ENCODE results near the gene GALR1. TPM values are rescaled to one million over a fixed set of nuclear protein-coding genes. Genes with fewer than 3 reads are reported as not detected.

The GALR1 gene
- total RNA-seq, 1 donor from 2014 or later = 2.9 TPM

DNA sequence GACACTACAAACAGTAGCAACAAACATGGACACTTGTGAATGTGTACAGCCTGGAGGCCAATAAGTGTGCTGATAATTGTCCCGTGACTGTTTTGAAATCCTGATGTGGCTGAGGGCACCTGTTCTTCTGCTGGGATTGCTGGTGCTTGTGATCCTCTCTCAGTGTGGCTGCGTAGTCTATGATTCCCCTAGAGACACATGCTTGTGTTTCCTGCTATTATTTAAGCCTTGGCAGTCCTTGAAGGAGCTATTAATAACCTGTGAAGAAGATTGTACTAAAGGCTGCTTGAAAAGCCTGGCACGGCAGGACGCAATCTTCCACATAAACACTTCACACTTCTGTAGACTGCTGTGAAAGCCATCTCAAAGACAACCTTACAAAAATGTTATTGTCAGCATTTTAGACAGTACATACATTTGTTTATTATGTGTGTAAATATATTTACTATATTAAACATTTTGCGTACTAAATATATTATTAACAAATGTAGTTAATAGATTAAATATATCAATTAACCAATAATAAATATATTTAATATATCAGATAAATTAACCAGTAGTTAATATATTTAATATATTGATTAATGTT is 71.4 kb downstream of the GALR1 start:
- Mint-ChIP-seq H3K27me3 (peaks cover 4% of the 10 kb centered on the region), H3K9me3 (ENCODE audit: low read depth) (no peaks in the 10 kb centered on the region), H3K4me1 (ENCODE audit: low read depth) (peaks cover 13% of the 10 kb centered on the region), H3K4me3 (ENCODE audit: low read depth) (no peak overlapping the region), H3K36me3 (ENCODE audit: insufficient read depth) (no peaks in the 10 kb centered on the region), H3K27ac (peak overlapping the region; percentile 79)
- DNase-seq (ENCODE audit: low spot score, unreplicated experiment) = no peak
- TF ChIP-seq CTCF (IDR thresholded peaks at IDR 0.05; ENCODE audit: unreplicated experiment) = no peak

DNA sequence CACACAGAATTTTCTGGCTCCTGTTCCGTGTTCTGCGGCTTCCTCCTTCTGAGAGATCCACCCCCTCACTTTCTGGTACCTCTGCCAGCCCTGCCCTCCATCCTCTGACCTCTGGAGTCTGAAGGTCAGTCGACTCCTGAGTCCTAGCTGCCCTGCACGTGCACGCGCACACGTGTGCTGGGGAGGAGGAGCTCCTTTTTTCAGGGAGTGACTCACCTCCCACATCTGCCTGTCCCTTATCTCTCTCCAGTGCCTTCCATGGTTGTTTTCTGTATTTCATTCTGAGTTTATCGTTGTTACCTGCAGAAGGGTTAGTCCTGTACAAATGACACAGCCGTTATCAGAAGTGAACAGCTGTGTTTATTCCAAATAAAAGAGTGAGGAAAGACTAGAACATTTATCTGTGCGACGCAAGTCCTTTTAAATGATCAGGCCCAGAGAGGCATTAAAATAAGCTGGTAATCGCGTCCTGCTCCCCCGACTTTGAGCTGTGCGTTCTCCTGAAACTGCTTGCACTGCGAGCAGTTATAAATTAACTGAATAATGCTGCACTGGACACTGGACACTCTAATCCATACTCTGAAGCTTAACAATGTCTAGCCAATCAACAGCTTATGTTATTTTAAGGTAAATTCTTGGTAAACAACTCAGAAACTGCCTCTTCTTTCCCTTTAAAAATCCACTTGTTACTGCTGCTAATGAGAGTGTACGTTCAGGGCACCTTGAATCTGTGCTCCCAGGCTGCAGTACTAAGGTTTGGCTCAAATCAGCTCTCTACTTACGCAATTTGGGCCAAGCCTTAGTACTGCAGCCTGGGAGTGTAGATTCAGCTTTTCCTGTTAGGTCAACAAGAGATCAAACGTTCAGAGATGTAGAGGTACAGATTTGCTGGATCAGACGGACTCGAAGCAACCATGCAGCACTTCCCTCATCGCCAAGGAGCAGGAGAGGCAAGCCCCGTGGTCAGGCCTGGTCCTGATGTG is 72.5 kb downstream of the GALR1 start:
- Mint-ChIP-seq H3K27ac (peak overlapping the region; percentile 57), H3K36me3 (ENCODE audit: insufficient read depth) (no peaks in the 10 kb centered on the region), H3K9me3 (ENCODE audit: low read depth) (no peaks in the 10 kb centered on the region), H3K27me3 (peaks cover 4% of the 10 kb centered on the region), H3K4me3 (ENCODE audit: low read depth) (no peak overlapping the region), H3K4me1 (ENCODE audit: low read depth) (peaks cover 13% of the 10 kb centered on the region)
- DNase-seq (ENCODE audit: low spot score, unreplicated experiment) = no peak
- TF ChIP-seq CTCF (IDR thresholded peaks at IDR 0.05; ENCODE audit: unreplicated experiment) = no peak

DNA sequence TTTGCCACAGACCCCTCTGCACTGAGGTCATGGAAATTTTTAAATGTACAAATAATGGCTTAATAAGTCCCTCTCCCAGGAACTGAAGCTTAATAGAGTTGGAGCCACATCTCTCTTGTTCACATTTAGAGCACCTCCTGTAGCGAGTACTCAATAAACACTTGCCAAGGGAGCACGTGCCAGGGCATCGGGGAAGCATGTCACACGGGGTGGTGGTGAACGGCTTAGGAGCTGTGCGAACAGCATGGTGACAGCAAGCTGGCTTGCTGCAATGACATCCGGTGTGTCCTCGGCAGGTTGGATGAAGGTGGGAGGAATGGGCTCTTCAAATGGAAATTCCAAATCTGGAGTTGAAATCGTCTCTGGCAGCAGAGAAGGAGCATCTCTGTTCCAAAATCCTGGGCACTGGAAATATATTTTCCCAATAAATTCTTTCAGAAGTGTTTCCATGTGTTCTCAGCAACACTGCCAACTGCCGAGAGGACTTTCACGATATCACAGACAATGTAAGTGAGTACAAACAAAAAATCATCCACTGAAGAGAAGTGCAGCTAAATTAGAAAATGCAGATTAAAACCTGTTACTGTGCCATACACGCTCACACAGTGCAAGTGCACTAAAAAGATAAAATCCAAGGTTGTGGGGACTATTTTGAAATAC is 74.1 kb downstream of the GALR1 start:
- Mint-ChIP-seq H3K27me3 (peaks cover 4% of the 10 kb centered on the region), H3K36me3 (ENCODE audit: insufficient read depth) (no peaks in the 10 kb centered on the region), H3K9me3 (ENCODE audit: low read depth) (peaks cover 2% of the 10 kb centered on the region), H3K27ac (no peak overlapping the region), H3K4me1 (ENCODE audit: low read depth) (peaks cover 13% of the 10 kb centered on the region), H3K4me3 (ENCODE audit: low read depth) (no peak overlapping the region)
- no peak for TF ChIP-seq CTCF (IDR thresholded peaks at IDR 0.05; ENCODE audit: unreplicated experiment)
- DNase-seq (ENCODE audit: low spot score, unreplicated experiment) = no peak

Other genes with a start within 250 kb of the GALR1 start
- 38.4 and 39.0 TPM in 2 replicates for gene MBP, start 117.1 kb upstream of the GALR1 start, total RNA-seq

Measured in progenitor cell of endocrine pancreas (in vitro differentiated cells).